ENCODE data around the gene TCEANC. TPM values are rescaled to one million over a fixed set of nuclear protein-coding genes. Genes with fewer than 3 reads are reported as not detected.

The TCEANC gene
- total RNA-seq, 1 donor from 2014 or later, result 14.1 TPM

GRCh38 chrX:13695601-13696115 is 42.7 kb downstream of the TCEANC start:
- Histone ChIP-seq H3K9me3 (ENCODE audit: control insufficient read depth in 3 of 3, low read length in 3 of 3) (no peaks in the 10 kb centered on the region), H3K27me3 (ENCODE audit: control insufficient read depth in 3 of 3, insufficient read depth in 3 of 3, low read length in 3 of 3) (no peaks in the 10 kb centered on the region), H3K27ac (ENCODE audit: low read depth, low read length) (no peak overlapping the region), H3K4me1 (ENCODE audit: control insufficient read depth in 3 of 3, insufficient read depth in 3 of 3, low read length in 3 of 3) (peaks cover 17 to 28% (median 23%) of the 10 kb centered on the region in 3 donors), H3K4me3 (ENCODE audit: low read length in 3 of 3) (no peak overlapping the region), H3K36me3 (ENCODE audit: control insufficient read depth in 3 of 3, insufficient read depth in 3 of 3, low read length in 3 of 3) (no peaks in the 10 kb centered on the region), H3K9ac (ENCODE audit: low read depth in 1 of 3, low read length in 3 of 3) (no peak overlapping the region)

- H3K4me1 ChIP-seq (ENCODE audit: control insufficient read depth in 3 of 3, insufficient read depth in 3 of 3, low read length in 3 of 3), result peaks cover 23 to 31% (median 29%) of the 10 kb centered on the region in 3 donors
- H3K36me3 ChIP-seq (ENCODE audit: control insufficient read depth in 3 of 3, insufficient read depth in 3 of 3, low read length in 3 of 3), result no peaks in the 10 kb centered on the region
- H3K27me3 ChIP-seq (ENCODE audit: control insufficient read depth in 3 of 3, insufficient read depth in 3 of 3, low read length in 3 of 3), result no peaks in the 10 kb centered on the region
- no peak overlapping the region for H3K27ac ChIP-seq (ENCODE audit: low read depth, low read length)
- no peak overlapping the region for H3K4me3 ChIP-seq (ENCODE audit: low read length in 3 of 3)
- H3K9ac ChIP-seq (ENCODE audit: low read depth in 1 of 3, low read length in 3 of 3), result no peak overlapping the region
- H3K9me3 ChIP-seq (ENCODE audit: control insufficient read depth in 3 of 3, low read length in 3 of 3), result no peaks in the 10 kb centered on the region
These were observed 44.5 kb downstream of the TCEANC start for GRCh38 chrX:13697455-13697854.

GRCh38 chrX:13697976-13698375 is 45.0 kb downstream of the TCEANC start:
- Histone ChIP-seq H3K9ac (ENCODE audit: low read depth in 1 of 3, low read length in 3 of 3) (no peak overlapping the region), H3K4me1 (ENCODE audit: control insufficient read depth in 3 of 3, insufficient read depth in 3 of 3, low read length in 3 of 3) (peaks cover 19 to 30% (median 29%) of the 10 kb centered on the region in 3 donors), H3K9me3 (ENCODE audit: control insufficient read depth in 3 of 3, low read length in 3 of 3) (no peaks in the 10 kb centered on the region), H3K36me3 (ENCODE audit: control insufficient read depth in 3 of 3, insufficient read depth in 3 of 3, low read length in 3 of 3) (no peaks in the 10 kb centered on the region), H3K27ac (ENCODE audit: low read depth, low read length) (no peak overlapping the region), H3K27me3 (ENCODE audit: control insufficient read depth in 3 of 3, insufficient read depth in 3 of 3, low read length in 3 of 3) (no peaks in the 10 kb centered on the region), H3K4me3 (ENCODE audit: low read length in 3 of 3) (no peak overlapping the region)

- Histone ChIP-seq H3K4me1 (ENCODE audit: control insufficient read depth in 3 of 3, insufficient read depth in 3 of 3, low read length in 3 of 3) (peaks cover 15 to 30% (median 28%) of the 10 kb centered on the region in 3 donors), H3K27ac (ENCODE audit: low read depth, low read length) (no peak overlapping the region)
These were observed 45.5 kb downstream of the TCEANC start for GRCh38 chrX:13698432-13698831.

GRCh38 chrX:13699183-13699826 is 46.4 kb downstream of the TCEANC start:
- no peak overlapping the region for H3K4me3 ChIP-seq (ENCODE audit: low read length in 3 of 3)
- no peaks in the 10 kb centered on the region for H3K36me3 ChIP-seq (ENCODE audit: control insufficient read depth in 3 of 3, insufficient read depth in 3 of 3, low read length in 3 of 3)
- no peaks in the 10 kb centered on the region for H3K27me3 ChIP-seq (ENCODE audit: control insufficient read depth in 3 of 3, insufficient read depth in 3 of 3, low read length in 3 of 3)
- no peak overlapping the region for H3K27ac ChIP-seq (ENCODE audit: low read depth, low read length)
- H3K4me1 ChIP-seq (ENCODE audit: control insufficient read depth in 3 of 3, insufficient read depth in 3 of 3, low read length in 3 of 3), result peaks cover 11 to 27% (median 27%) of the 10 kb centered on the region in 3 donors
- H3K9me3 ChIP-seq (ENCODE audit: control insufficient read depth in 3 of 3, low read length in 3 of 3), result no peaks in the 10 kb centered on the region
- no peak overlapping the region for H3K9ac ChIP-seq (ENCODE audit: low read depth in 1 of 3, low read length in 3 of 3)

More at GRCh38 chrX:13698432-13698831, 45.5 kb downstream of the TCEANC start:
- H3K9me3 ChIP-seq (ENCODE audit: control insufficient read depth in 3 of 3, low read length in 3 of 3), result no peaks in the 10 kb centered on the region
- H3K4me3 ChIP-seq (ENCODE audit: low read length in 3 of 3), result no peak overlapping the region
- H3K27me3 ChIP-seq (ENCODE audit: control insufficient read depth in 3 of 3, insufficient read depth in 3 of 3, low read length in 3 of 3), result no peaks in the 10 kb centered on the region
- H3K9ac ChIP-seq (ENCODE audit: low read depth in 1 of 3, low read length in 3 of 3), result no peak overlapping the region
- H3K36me3 ChIP-seq (ENCODE audit: control insufficient read depth in 3 of 3, insufficient read depth in 3 of 3, low read length in 3 of 3), result no peaks in the 10 kb centered on the region

GRCh38 chrX:13700380-13700779 is 47.4 kb downstream of the TCEANC start:
- Histone ChIP-seq H3K27ac (ENCODE audit: low read depth, low read length) (no peak overlapping the region), H3K4me1 (ENCODE audit: control insufficient read depth in 3 of 3, insufficient read depth in 3 of 3, low read length in 3 of 3) (peaks cover 11 to 19% (median 18%) of the 10 kb centered on the region in 3 donors), H3K4me3 (ENCODE audit: low read length in 3 of 3) (no peak overlapping the region), H3K27me3 (ENCODE audit: control insufficient read depth in 3 of 3, insufficient read depth in 3 of 3, low read length in 3 of 3) (no peaks in the 10 kb centered on the region), H3K9ac (ENCODE audit: low read depth in 1 of 3, low read length in 3 of 3) (no peak overlapping the region), H3K9me3 (ENCODE audit: control insufficient read depth in 3 of 3, low read length in 3 of 3) (no peaks in the 10 kb centered on the region), H3K36me3 (ENCODE audit: control insufficient read depth in 3 of 3, insufficient read depth in 3 of 3, low read length in 3 of 3) (no peaks in the 10 kb centered on the region)

GRCh38 chrX:13702111-13702789 is 49.3 kb downstream of the TCEANC start:
- no peak overlapping the region for H3K27ac ChIP-seq (ENCODE audit: low read depth, low read length)
- no peaks in the 10 kb centered on the region for H3K36me3 ChIP-seq (ENCODE audit: control insufficient read depth in 3 of 3, insufficient read depth in 3 of 3, low read length in 3 of 3)
- H3K27me3 ChIP-seq (ENCODE audit: control insufficient read depth in 3 of 3, insufficient read depth in 3 of 3, low read length in 3 of 3), result no peaks in the 10 kb centered on the region
- peaks cover 14 to 18% (median 16%) of the 10 kb centered on the region in 3 donors for H3K4me1 ChIP-seq (ENCODE audit: control insufficient read depth in 3 of 3, insufficient read depth in 3 of 3, low read length in 3 of 3)
- no peaks in the 10 kb centered on the region for H3K9me3 ChIP-seq (ENCODE audit: control insufficient read depth in 3 of 3, low read length in 3 of 3)
- H3K4me3 ChIP-seq (ENCODE audit: low read length in 3 of 3), result no peak overlapping the region
- H3K9ac ChIP-seq (ENCODE audit: low read depth in 1 of 3, low read length in 3 of 3), result no peak overlapping the region

- no peaks in the 10 kb centered on the region for H3K9me3 ChIP-seq (ENCODE audit: control insufficient read depth in 3 of 3, low read length in 3 of 3)
- H3K4me1 ChIP-seq (ENCODE audit: control insufficient read depth in 3 of 3, insufficient read depth in 3 of 3, low read length in 3 of 3), result peaks cover 14 to 18% (median 16%) of the 10 kb centered on the region in 3 donors
- no peak overlapping the region for H3K27ac ChIP-seq (ENCODE audit: low read depth, low read length)
These were observed 50.2 kb downstream of the TCEANC start for GRCh38 chrX:13703135-13703534.

GRCh38 chrX:13703589-13703988 is 50.6 kb downstream of the TCEANC start:
- H3K4me1 ChIP-seq (ENCODE audit: control insufficient read depth in 3 of 3, insufficient read depth in 3 of 3, low read length in 3 of 3), result peaks cover 14 to 18% (median 16%) of the 10 kb centered on the region in 3 donors
- no peaks in the 10 kb centered on the region for H3K9me3 ChIP-seq (ENCODE audit: control insufficient read depth in 3 of 3, low read length in 3 of 3)
- no peak overlapping the region for H3K4me3 ChIP-seq (ENCODE audit: low read length in 3 of 3)
- no peaks in the 10 kb centered on the region for H3K36me3 ChIP-seq (ENCODE audit: control insufficient read depth in 3 of 3, insufficient read depth in 3 of 3, low read length in 3 of 3)
- H3K9ac ChIP-seq (ENCODE audit: low read depth in 1 of 3, low read length in 3 of 3), result no peak overlapping the region
- no peaks in the 10 kb centered on the region for H3K27me3 ChIP-seq (ENCODE audit: control insufficient read depth in 3 of 3, insufficient read depth in 3 of 3, low read length in 3 of 3)
- H3K27ac ChIP-seq (ENCODE audit: low read depth, low read length), result no peak overlapping the region

More at GRCh38 chrX:13703135-13703534, 50.2 kb downstream of the TCEANC start:
- no peaks in the 10 kb centered on the region for H3K27me3 ChIP-seq (ENCODE audit: control insufficient read depth in 3 of 3, insufficient read depth in 3 of 3, low read length in 3 of 3)
- H3K9ac ChIP-seq (ENCODE audit: low read depth in 1 of 3, low read length in 3 of 3), result no peak overlapping the region
- H3K36me3 ChIP-seq (ENCODE audit: control insufficient read depth in 3 of 3, insufficient read depth in 3 of 3, low read length in 3 of 3), result no peaks in the 10 kb centered on the region
- no peak overlapping the region for H3K4me3 ChIP-seq (ENCODE audit: low read length in 3 of 3)

GRCh38 chrX:13711141-13711540 is 58.2 kb downstream of the TCEANC start:
- no peaks in the 10 kb centered on the region for H3K4me1 ChIP-seq (ENCODE audit: control insufficient read depth in 3 of 3, insufficient read depth in 3 of 3, low read length in 3 of 3)
- H3K9ac ChIP-seq (ENCODE audit: low read depth in 1 of 3, low read length in 3 of 3), result no peak overlapping the region
- H3K27ac ChIP-seq (ENCODE audit: low read depth, low read length), result no peak overlapping the region
- peaks cover 3 to 7% (median 6%) of the 10 kb centered on the region in 3 donors for H3K36me3 ChIP-seq (ENCODE audit: control insufficient read depth in 3 of 3, insufficient read depth in 3 of 3, low read length in 3 of 3)
- no peak overlapping the region for H3K4me3 ChIP-seq (ENCODE audit: low read length in 3 of 3)
- no peaks in the 10 kb centered on the region for H3K27me3 ChIP-seq (ENCODE audit: control insufficient read depth in 3 of 3, insufficient read depth in 3 of 3, low read length in 3 of 3)
- H3K9me3 ChIP-seq (ENCODE audit: control insufficient read depth in 3 of 3, low read length in 3 of 3), result no peaks in the 10 kb centered on the region

All from skeletal muscle tissue (tissue), 4 donors.